ENCODE measurements around the gene SZRD1. TPM values are rescaled to one million over a fixed set of nuclear protein-coding genes. Genes with fewer than 3 reads are reported as not detected.

SZRD1 gene
- total RNA-seq, result 20.7 and 22.7 TPM in 2 replicates

GRCh38 chr1:16366722-16367257 is at the start of gene SZRD1:
Gene SZRD1, plus strand, starts transcription at chr1:16367242. Its CDS starts 16 bp downstream, at chr1:16367258.

GRCh38 chr1:16351994-16352841 is 14.8 kb upstream of the SZRD1 start, which contains the start of gene FBXO42:
Gene FBXO42, minus strand, starts transcription at chr1:16352480. Its CDS starts 37,062 bp downstream, at chr1:16315418.

GRCh38 chr1:16436946-16437474 is 70.0 kb downstream of the SZRD1 start, which contains the start of gene SPATA21:
Gene SPATA21, minus strand, starts transcription at chr1:16437424. Its CDS starts 6,053 bp downstream, at chr1:16431371.

GRCh38 chr1:16440470-16441281 is 73.6 kb downstream of the SZRD1 start, which contains the start of gene NECAP2:
Gene NECAP2, plus strand, starts transcription at chr1:16440724. Its CDS starts 38 bp downstream, at chr1:16440762.

Other genes with a start within 250 kb of the SZRD1 start
- 90.3 and 108 TPM in 2 replicates for gene EPHA2, start 211.2 kb upstream of the SZRD1 start, total RNA-seq
- gene ARHGEF19, start 154.6 kb upstream of the SZRD1 start, total RNA-seq, result 2.9 and 3.6 TPM in 2 replicates
- 5.5 and 5.6 TPM in 2 replicates for gene CPLANE2, start 130.1 kb upstream of the SZRD1 start, total RNA-seq
- 8.4 and 9.9 TPM in 2 replicates for gene FBXO42, start 14.8 kb upstream of the SZRD1 start, total RNA-seq
- not detected in 2 replicates for gene SPATA21, start 70.2 kb downstream of the SZRD1 start, total RNA-seq
- gene NECAP2, start 73.5 kb downstream of the SZRD1 start, total RNA-seq, result 164 and 167 TPM in 2 replicates
- gene RNU1-1, start 147.0 kb downstream of the SZRD1 start, total RNA-seq, result under 0.01 and 5,836 TPM in 2 replicates
- gene NBPF1, start 246.3 kb downstream of the SZRD1 start, total RNA-seq, result 14.0 and 33.0 TPM in 2 replicates